Liver (tissue), 9 donors: ENCODE data around the gene MTSS2. TPM values are rescaled to one million over a fixed set of nuclear protein-coding genes. Genes with fewer than 3 reads are reported as not detected.

ENCODE experiments used
- DNase-seq: peaks from one replicate; pipeline ENCODE4 v3.0.0-alpha.2; 2017; ENCODE audit warnings: low spot score
- H3K27ac ChIP-seq, 2 donors: one replicate each; pipeline ENCODE4 v1.7.0; 2013; ENCODE audit warnings: inconsistent platforms in 2 of 2, low read length in 2 of 2, control low read depth in 1 of 2, low read depth in 1 of 2, mild to moderate bottlenecking in 1 of 2
- H3K27me3 ChIP-seq, 4 donors: one replicate each; pipeline versions ENCODE4 v1.6.1 to v1.7.0; 2013; ENCODE audit warnings: low read length in 3 of 4, inconsistent platforms in 1 of 4, mild to moderate bottlenecking in 1 of 4, moderate library complexity in 1 of 4; ENCODE audit not compliant: control insufficient read depth in 4 of 4, insufficient read depth in 4 of 4
- H3K36me3 ChIP-seq, 4 donors: one replicate each; pipeline versions ENCODE4 v1.6.1 to v1.7.0; 2013; ENCODE audit warnings: low read length in 3 of 4, mild to moderate bottlenecking in 3 of 4, low read depth in 1 of 4, moderate library complexity in 1 of 4; ENCODE audit not compliant: control insufficient read depth in 4 of 4, insufficient read depth in 3 of 4
- H3K4me1 ChIP-seq, 4 donors: one replicate each; pipeline versions ENCODE4 v1.6.1 to v1.7.0; 2013; ENCODE audit warnings: low read length in 3 of 4, mild to moderate bottlenecking in 3 of 4, moderate library complexity in 1 of 4; ENCODE audit not compliant: control insufficient read depth in 4 of 4, insufficient read depth in 4 of 4
- H3K4me3 ChIP-seq, 3 donors: one replicate each; pipeline versions ENCODE4 v1.6.1 to v1.7.0; 2013; ENCODE audit warnings: low read length in 3 of 3, control low read depth in 1 of 3, low read depth in 1 of 3, mild to moderate bottlenecking in 1 of 3
- H3K9ac ChIP-seq, 2 donors: one replicate each; pipeline ENCODE4 v1.7.0; 2013; ENCODE audit warnings: low read length in 2 of 2, mild to moderate bottlenecking in 2 of 2, moderate library complexity in 2 of 2, control low read depth in 1 of 2, low read depth in 1 of 2
- H3K9me3 ChIP-seq, 4 donors: one replicate each; pipeline versions ENCODE4 v1.6.1 to v1.7.0; 2013; ENCODE audit warnings: low read length in 3 of 4; ENCODE audit not compliant: control insufficient read depth in 4 of 4
- CTCF ChIP-seq: fragments of 150-350 bp; IDR thresholded peaks from 2 replicates; pipeline ENCODE4 v1.5.1; 2017; ENCODE audit warnings: improper control_type of control experiment, low read depth, low read length; ENCODE audit not compliant: missing input control
- EGR1 ChIP-seq, 2 donors: IDR thresholded peaks; 2 replicates each; pipeline ENCODE4 v1.6.1; 2016 to 2018; ENCODE audit warnings: antibody characterized with exemption in 2 of 2, low read depth in 2 of 2
- FOXA1 ChIP-seq: IDR thresholded peaks from 2 replicates; pipeline ENCODE4 v1.6.1; 2016; ENCODE audit warnings: antibody characterized with exemption
- FOXA2 ChIP-seq: IDR thresholded peaks from 2 replicates; pipeline ENCODE4 v1.6.1; 2016; ENCODE audit warnings: antibody characterized with exemption
- GABPA ChIP-seq, 2 donors: IDR thresholded peaks in 1 of 2; conservative IDR thresholded peaks in 1 of 2; 2 replicates each; pipeline ENCODE4 v1.6.1; 2016; ENCODE audit warnings: antibody characterized with exemption in 2 of 2, mild to moderate bottlenecking in 1 of 2, moderate library complexity in 1 of 2
- HNF4A ChIP-seq, 2 donors: conservative IDR thresholded peaks; 2 replicates each; pipeline ENCODE4 v1.6.1; 2016; ENCODE audit warnings: antibody characterized with exemption in 2 of 2, mild to moderate bottlenecking in 2 of 2
- HNF4G ChIP-seq: IDR thresholded peaks from 2 replicates; pipeline ENCODE4 v1.6.1; 2016; ENCODE audit warnings: antibody characterized with exemption
- JUND ChIP-seq, 2 donors: IDR thresholded peaks; 2 replicates each; pipeline ENCODE4 v1.6.1; 2016; ENCODE audit warnings: antibody characterized with exemption in 2 of 2
- NR2F2 ChIP-seq: IDR thresholded peaks from 2 replicates; pipeline ENCODE4 v1.6.1; 2016; ENCODE audit warnings: antibody characterized with exemption
- RAD21 ChIP-seq, 2 donors: IDR thresholded peaks; 2 replicates each; pipeline ENCODE4 v1.6.1; 2016; ENCODE audit warnings: antibody characterized with exemption in 2 of 2, mild to moderate bottlenecking in 2 of 2
- REST ChIP-seq: IDR thresholded peaks from 2 replicates; pipeline ENCODE4 v1.6.1; 2016; ENCODE audit warnings: antibody characterized with exemption, mild to moderate bottlenecking
- RXRA ChIP-seq, 2 donors: IDR thresholded peaks; 2 replicates each; pipeline ENCODE4 v1.6.1; 2017 to 2018; ENCODE audit warnings: antibody characterized with exemption in 2 of 2, mild to moderate bottlenecking in 1 of 2
- SP1 ChIP-seq: IDR thresholded peaks from 2 replicates; pipeline ENCODE4 v1.6.1; 2018; ENCODE audit warnings: antibody characterized with exemption, mild to moderate bottlenecking
- TAF1 ChIP-seq: conservative IDR thresholded peaks from 2 replicates; pipeline ENCODE4 v1.6.1; 2016; ENCODE audit warnings: antibody characterized with exemption, mild to moderate bottlenecking
- YY1 ChIP-seq: IDR thresholded peaks from 2 replicates; pipeline ENCODE4 v1.6.1; 2016; ENCODE audit warnings: antibody characterized with exemption, mild to moderate bottlenecking
- WGBS: extraction: QIAGEN DNeasy Blood & Tissue Kit; methylation state at CpG from one replicate; pipeline ENCODE4 v1.1.7; 2013; 5-methylcytosine and 5-hydroxymethylcytosine counted together
- polyA plus RNA-seq, 2 donors: library from polyadenylated mRNA; stranded (reverse) in 1 of 2; unstranded in 1 of 2; fragments of 200-250 nt in 1 of 2; fragments of >200 nt in 1 of 2; fragmentation: Nextera tagmentation in 1 of 2; extraction: Ambion mirVana in 1 of 2; gene quantifications; one replicate each; pipeline versions ENCODE4 v1.2.1 to v1.2.3, GENCODE V29; 2013 to 2015
- total RNA-seq, 2 donors: library from RNA; depleted of rRNA; stranded (reverse); fragments of >200 nt; gene quantifications; one replicate each; pipeline ENCODE4 v1.2.3, GENCODE V29; 2014
- TF ChIP-seq, protein P1 (sequence below): IDR thresholded peaks from 2 replicates; pipeline ENCODE4 v1.6.1; 2016; ENCODE audit warnings: antibody characterized with exemption
- TF ChIP-seq, protein P2 (sequence below): IDR thresholded peaks from 2 replicates; pipeline ENCODE4 v1.6.1; 2016; ENCODE audit warnings: antibody characterized with exemption
- TF ChIP-seq, protein P3 (sequence below): IDR thresholded peaks from 2 replicates; pipeline ENCODE4 v1.6.1; 2016; ENCODE audit warnings: antibody characterized with exemption
- donor health status: healthy.
- donor health status: healthy.
- donor health status: healthy.
- donor health status: healthy.
- donor health status: healthy.

The MTSS2 gene
- total and polyA plus RNA-seq, 4 donors, result 3.8 to 95.7 (median 35.9) TPM

DNA sequence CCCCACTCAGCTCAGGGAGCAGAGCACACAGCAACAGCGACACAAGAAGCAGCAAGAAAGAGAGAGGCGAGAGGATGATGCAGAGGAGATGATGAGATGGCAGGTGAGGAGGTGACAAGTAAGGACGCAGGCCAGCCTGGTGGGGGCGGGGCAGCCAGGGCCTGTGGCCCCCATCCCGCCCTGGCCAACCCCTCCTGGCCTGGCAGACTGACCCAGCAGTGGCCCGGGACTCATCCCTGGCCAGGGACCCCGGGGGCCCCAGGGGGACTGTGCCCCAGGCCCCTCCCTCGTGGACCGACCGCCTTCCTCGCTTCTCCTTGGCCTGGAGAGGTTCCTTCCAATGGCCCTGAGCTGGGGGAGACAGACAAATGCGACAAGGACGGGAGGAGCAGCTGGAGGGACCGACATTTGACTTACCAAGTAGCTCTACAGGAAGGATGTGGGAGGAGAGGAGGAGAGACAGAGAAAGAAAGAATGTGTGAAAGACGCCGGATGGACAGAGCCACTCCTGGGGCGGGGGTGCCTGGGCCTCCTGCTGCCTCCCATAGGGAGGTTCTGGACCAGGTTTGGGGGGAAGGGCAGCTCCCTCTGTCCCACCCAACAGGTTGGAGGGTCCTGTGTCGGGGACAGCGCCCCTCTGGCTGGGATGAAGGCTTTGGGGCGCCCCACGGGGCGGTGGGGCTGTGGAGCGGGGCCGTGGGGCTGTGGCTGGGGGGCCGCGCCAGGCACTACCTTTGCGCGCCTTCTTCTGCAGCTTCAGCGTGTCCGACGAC is 6.8 kb downstream of the MTSS2 start:
- TF ChIP-seq CTCF, result no peak
- TF ChIP-seq TAF1, result no peak
- no peak for TF ChIP-seq HNF4G
- TF ChIP-seq FOXA1, result no peak
- TF ChIP-seq, protein P1, sequence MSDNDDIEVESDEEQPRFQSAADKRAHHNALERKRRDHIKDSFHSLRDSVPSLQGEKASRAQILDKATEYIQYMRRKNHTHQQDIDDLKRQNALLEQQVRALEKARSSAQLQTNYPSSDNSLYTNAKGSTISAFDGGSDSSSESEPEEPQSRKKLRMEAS, result no peak
- TF ChIP-seq, protein P2, sequence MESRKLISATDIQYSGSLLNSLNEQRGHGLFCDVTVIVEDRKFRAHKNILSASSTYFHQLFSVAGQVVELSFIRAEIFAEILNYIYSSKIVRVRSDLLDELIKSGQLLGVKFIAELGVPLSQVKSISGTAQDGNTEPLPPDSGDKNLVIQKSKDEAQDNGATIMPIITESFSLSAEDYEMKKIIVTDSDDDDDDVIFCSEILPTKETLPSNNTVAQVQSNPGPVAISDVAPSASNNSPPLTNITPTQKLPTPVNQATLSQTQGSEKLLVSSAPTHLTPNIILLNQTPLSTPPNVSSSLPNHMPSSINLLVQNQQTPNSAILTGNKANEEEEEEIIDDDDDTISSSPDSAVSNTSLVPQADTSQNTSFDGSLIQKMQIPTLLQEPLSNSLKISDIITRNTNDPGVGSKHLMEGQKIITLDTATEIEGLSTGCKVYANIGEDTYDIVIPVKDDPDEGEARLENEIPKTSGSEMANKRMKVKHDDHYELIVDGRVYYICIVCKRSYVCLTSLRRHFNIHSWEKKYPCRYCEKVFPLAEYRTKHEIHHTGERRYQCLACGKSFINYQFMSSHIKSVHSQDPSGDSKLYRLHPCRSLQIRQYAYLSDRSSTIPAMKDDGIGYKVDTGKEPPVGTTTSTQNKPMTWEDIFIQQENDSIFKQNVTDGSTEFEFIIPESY, result no peak
- TF ChIP-seq, protein P3, sequence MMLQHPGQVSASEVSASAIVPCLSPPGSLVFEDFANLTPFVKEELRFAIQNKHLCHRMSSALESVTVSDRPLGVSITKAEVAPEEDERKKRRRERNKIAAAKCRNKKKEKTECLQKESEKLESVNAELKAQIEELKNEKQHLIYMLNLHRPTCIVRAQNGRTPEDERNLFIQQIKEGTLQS, result no peak
- TF ChIP-seq FOXA2, result no peak
- TF ChIP-seq RAD21 (IDR thresholded peaks at IDR 0.05), result no peak
- no peak for TF ChIP-seq YY1
- TF ChIP-seq EGR1 (IDR thresholded peaks at IDR 0.05; ENCODE audit: low read depth in 2 of 2), result no peak
- no peak for TF ChIP-seq JUND (IDR thresholded peaks at IDR 0.05)
- DNase-seq, result no peak
- no peak overlapping the region for H3K9ac ChIP-seq
- no peaks in the 10 kb centered on the region for H3K9me3 ChIP-seq
- WGBS, result 88% methylated on average over 31 of the region's 31 CpGs
- peaks cover 13 to 37% (median 32%) of the 10 kb centered on the region in 4 donors for H3K4me1 ChIP-seq
- no peaks in the 10 kb centered on the region for H3K27me3 ChIP-seq
- H3K4me3 ChIP-seq, result no peak overlapping the region
- peaks cover 16 to 55% (median 33%) of the 10 kb centered on the region in 4 donors for H3K36me3 ChIP-seq
- no peak overlapping the region for H3K27ac ChIP-seq

DNA sequence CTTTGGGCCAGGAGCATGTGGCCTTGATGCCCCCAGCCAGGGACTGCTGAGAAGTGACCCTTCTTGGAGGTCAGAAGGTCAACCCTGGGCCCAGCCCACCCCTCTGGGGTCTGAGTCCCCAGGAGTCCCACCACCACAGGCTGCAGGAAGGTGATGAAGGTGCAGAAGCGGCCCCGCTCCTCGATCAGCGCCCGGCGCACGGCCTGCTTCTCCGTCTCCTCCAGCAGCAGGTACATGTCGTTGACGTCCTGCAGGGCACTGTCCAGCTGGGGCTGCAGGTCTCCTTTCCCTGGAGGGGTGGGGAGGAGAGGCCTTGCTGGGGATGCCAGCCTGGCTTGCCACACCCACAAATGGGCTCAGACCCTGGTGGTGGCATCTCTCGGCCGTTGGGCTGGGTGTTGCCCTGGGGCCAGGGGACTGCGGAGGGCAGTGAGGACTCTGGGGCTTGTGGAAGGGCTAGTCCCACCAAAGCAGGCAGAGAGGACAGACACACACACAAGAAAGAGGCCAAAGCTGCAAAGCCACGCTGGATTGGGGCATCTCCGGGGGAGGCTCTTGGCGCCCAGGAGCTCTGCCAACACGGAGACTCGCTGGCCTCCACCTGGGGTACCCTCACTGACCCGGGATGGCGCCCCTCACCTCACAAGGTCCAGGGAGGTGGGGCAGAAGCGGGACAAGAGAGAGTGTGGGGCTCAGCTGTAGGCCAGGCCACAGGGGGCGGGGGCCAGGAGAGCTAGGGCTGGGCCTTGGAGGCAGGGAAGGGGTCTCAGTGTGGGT is 7.5 kb downstream of the MTSS2 start:
- H3K27ac ChIP-seq, result no peak overlapping the region
- DNase-seq, result no peak
- 92% methylated on average over 22 of the region's 22 CpGs for WGBS
- peaks cover 13 to 30% (median 26%) of the 10 kb centered on the region in 4 donors for H3K4me1 ChIP-seq
- H3K4me3 ChIP-seq, result no peak overlapping the region
- H3K9ac ChIP-seq, result no peak overlapping the region
- H3K9me3 ChIP-seq, result no peaks in the 10 kb centered on the region
- H3K27me3 ChIP-seq, result no peaks in the 10 kb centered on the region
- peaks cover 23 to 62% (median 37%) of the 10 kb centered on the region in 4 donors for H3K36me3 ChIP-seq
- TF ChIP-seq HNF4A (conservative IDR thresholded peaks at IDR 0.05) (no peak), REST (no peak), HNF4G (no peak), JUND (IDR thresholded peaks at IDR 0.05) (no peak), FOXA2 (no peak), GABPA (IDR thresholded peaks at IDR 0.05 in 1 of 2, conservative IDR thresholded peaks at IDR 0.05 in 1 of 2) (no peak), NR2F2 (no peak), RAD21 (IDR thresholded peaks at IDR 0.05) (no peak), YY1 (no peak), FOXA1 (no peak), EGR1 (IDR thresholded peaks at IDR 0.05; ENCODE audit: low read depth in 2 of 2) (no peak), RXRA (IDR thresholded peaks at IDR 0.05) (no peak), SP1 (no peak)
- TF ChIP-seq, protein P2, result no peak
- TF ChIP-seq, protein P1, result no peak
- TF ChIP-seq, protein P3, result no peak
